GM10266 (cell line): ENCODE data around the gene RARA.

Source experiments
- DNase-seq: peaks from one replicate; pipeline ENCODE4 v3.0.0; 2012; ENCODE audit errors: extremely low spot score
- TF ChIP-seq, protein P1 (sequence below): IDR thresholded peaks from 2 replicates; pipeline ENCODE4 v1.5.1; 2012; ENCODE audit warnings: mild to moderate bottlenecking, low read depth; ENCODE audit not compliant: control insufficient read depth, insufficient read depth; ENCODE audit errors: missing control alignments

RARA gene

DNA sequence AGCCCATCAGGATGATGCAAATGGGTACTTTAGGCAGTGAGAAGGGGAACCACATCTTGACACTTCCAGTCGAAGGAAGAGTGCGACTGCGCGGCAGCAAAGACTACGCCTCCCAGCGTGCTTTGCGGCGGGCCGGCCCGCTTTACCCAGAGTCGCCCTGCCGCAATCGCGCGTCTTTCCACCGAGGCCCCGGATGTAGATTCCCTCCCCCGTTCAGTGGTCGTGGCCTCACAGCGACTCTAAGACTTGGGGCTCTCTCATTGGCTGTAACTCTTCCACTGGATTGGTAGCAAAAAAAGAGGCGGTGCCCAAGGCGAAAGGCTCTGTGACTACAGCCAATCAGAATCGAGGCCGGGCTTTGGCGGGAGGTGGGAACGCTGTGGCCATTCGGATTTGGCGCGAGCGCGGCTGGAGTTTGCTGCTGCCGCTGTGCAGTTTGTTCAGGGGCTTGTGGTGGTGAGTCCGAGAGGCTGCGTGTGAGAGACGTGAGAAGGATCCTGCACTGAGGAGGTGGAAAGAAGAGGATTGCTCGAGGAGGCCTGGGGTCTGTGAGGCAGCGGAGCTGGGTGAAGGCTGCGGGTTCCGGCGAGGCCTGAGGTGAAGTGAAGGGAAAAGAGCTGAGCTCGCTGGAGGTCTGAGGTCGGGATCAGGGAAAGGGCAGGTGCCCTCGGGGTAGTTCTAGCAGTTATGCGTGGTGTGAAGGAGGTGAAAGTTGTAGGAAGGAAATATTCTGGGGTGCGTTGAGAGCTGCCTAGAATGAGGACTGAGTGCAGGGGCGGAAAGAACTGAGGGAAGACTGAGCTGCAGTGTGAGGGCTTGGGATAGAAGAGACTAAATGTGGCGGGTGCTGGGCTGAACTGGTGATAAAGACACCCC, 21.2 kb upstream of the RARA start, which contains the start of gene CDC6:
Gene CDC6, plus strand, starts transcription at position 386 of the 876 bp plus-strand sequence. CDS start 1,542 bp downstream, outside the sequence.
- TF ChIP-seq, protein P1, sequence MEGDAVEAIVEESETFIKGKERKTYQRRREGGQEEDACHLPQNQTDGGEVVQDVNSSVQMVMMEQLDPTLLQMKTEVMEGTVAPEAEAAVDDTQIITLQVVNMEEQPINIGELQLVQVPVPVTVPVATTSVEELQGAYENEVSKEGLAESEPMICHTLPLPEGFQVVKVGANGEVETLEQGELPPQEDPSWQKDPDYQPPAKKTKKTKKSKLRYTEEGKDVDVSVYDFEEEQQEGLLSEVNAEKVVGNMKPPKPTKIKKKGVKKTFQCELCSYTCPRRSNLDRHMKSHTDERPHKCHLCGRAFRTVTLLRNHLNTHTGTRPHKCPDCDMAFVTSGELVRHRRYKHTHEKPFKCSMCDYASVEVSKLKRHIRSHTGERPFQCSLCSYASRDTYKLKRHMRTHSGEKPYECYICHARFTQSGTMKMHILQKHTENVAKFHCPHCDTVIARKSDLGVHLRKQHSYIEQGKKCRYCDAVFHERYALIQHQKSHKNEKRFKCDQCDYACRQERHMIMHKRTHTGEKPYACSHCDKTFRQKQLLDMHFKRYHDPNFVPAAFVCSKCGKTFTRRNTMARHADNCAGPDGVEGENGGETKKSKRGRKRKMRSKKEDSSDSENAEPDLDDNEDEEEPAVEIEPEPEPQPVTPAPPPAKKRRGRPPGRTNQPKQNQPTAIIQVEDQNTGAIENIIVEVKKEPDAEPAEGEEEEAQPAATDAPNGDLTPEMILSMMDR: no peak
- peak; percentile 93 for DNase-seq

DNA sequence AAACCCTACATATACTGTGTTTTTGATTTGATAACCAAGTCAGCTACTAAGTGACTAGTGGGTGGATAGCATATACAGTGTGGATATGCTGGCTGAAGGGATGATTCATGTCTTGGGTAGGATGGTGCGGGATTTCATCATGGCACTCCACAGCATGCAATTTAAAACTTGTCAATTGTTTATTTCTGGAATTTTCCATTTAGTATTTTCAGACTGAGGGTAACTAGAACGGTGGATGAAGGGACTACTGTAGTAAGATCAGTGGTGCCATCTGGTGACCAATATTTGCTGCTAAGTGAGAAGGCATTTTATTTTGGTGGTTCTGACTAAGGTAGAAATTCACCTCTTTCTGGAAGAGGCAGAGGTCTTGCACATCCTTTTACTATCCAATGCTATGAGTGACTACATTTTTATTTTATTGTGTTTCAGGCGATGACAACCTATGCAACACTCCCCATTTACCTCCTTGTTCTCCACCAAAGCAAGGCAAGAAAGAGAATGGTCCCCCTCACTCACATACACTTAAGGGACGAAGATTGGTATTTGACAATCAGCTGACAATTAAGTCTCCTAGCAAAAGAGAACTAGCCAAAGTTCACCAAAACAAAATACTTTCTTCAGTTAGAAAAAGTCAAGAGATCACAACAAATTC, 18.2 kb upstream of the RARA start:
- TF ChIP-seq, protein P1: peak; percentile 64
- DNase-seq: no peak

- no peak for DNase-seq
- TF ChIP-seq, protein P1: no peak
These were observed 17.7 kb upstream of the RARA start for GRCh38 chr17:40291281-40291664.

- DNase-seq: no peak
- TF ChIP-seq, protein P1: no peak
These were observed 15.6 kb upstream of the RARA start for GRCh38 chr17:40293363-40293762.

- TF ChIP-seq, protein P1: no peak
- DNase-seq: no peak
These were observed 13.2 kb upstream of the RARA start for GRCh38 chr17:40295488-40296436.

DNA sequence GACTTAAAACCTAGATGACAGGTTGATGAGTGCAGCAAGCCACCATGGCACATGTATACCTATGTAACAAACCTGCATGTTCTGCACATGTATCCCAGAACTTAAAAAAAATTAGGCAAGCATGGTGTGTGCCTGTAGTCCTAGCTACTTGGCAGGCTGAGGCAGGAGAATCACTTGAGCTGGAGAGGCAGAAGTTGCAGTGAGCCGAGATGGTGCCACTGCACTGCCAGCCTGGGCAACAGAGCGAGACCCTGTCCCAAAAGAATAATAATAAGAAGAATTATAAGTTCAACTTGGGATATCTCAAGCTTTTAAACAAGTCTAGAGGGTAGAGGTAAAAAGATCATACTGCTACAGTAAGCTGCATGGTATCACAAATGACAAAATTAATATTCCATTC, 11.5 kb upstream of the RARA start:
- no peak for DNase-seq
- TF ChIP-seq, protein P1: no peak
